ENCODE data around the gene DCAF15. TPM values are rescaled to one million over a fixed set of nuclear protein-coding genes. Genes with fewer than 3 reads are reported as not detected.

DCAF15 gene
- total and polyA plus RNA-seq, 8 donors = 7.1 to 37.3 (median 25.8) TPM

GRCh38 chr19:13932149-13932637 is 20.1 kb upstream of the DCAF15 start:
- H3K27me3 ChIP-seq = peaks cover 0 to 39% (median 4%) of the 10 kb centered on the region in 3 donors
- H3K36me3 ChIP-seq = peaks cover 15 to 40% (median 37%) of the 10 kb centered on the region in 4 donors
- intact Hi-C loops (cut with DNase I; ENCODE audit: low total_unique reads) = no loop called here
- no peaks in the 10 kb centered on the region for H3K4me1 ChIP-seq
- WGBS, 5 donors = 83 to 97% (median 90%) methylated on average over 6 of the region's 6 CpGs
- no peak overlapping the region for H3K27ac ChIP-seq
- TF ChIP-seq POLR2AphosphoS5 (IDR thresholded peaks at IDR 0.05) (no peak), CTCF (IDR thresholded peaks at IDR 0.05) (no peak), EP300 (IDR thresholded peaks at IDR 0.05) (no peak), POLR2A (IDR thresholded peaks at IDR 0.05) (no peak)
- no peak for DNase-seq
- no peak overlapping the region for H3K4me3 ChIP-seq
- H3K9me3 ChIP-seq = no peaks in the 10 kb centered on the region

DNA sequence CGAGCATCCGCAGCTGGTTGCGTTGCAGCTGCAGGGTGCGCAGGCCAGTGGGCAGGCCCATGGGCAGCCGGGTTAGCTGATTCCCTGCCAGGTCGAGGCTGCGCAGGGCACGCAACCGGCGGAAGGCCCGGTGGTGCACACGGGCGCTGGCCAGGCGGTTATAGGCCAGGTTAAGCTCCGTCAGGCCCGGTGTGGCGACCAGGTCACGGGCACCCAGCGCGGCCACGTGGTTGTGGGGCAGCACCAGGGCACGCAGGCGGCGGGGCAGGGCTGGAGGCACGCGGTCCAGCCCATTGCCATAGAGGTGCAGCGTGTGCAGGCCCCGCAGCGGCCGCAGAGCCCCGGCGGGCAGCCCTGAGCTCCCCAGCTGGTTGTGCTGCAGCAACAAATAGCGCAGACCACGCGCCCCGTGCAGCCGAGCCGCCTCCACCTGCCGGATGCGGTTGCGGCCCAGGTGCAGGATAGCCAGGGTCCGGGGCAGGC is 19.4 kb upstream of the DCAF15 start:
- intact Hi-C loops (cut with DNase I; ENCODE audit: low total_unique reads) = no loop called here
- no peak overlapping the region for H3K27ac ChIP-seq
- peaks cover 7 to 32% (median 29%) of the 10 kb centered on the region in 4 donors for H3K36me3 ChIP-seq
- 78 to 84% (median 81%) methylated on average over 32 to 42 of the region's 42 CpGs; no CpG with 5 or more reads in 1 of the 5 donors for WGBS, 5 donors
- TF ChIP-seq EP300 (IDR thresholded peaks at IDR 0.05) = no peak
- no peak for TF ChIP-seq CTCF (IDR thresholded peaks at IDR 0.05)
- no peak for TF ChIP-seq POLR2AphosphoS5 (IDR thresholded peaks at IDR 0.05)
- TF ChIP-seq POLR2A (IDR thresholded peaks at IDR 0.05) = no peak
- DNase-seq = no peak
- H3K9me3 ChIP-seq = no peaks in the 10 kb centered on the region
- H3K4me3 ChIP-seq = no peak overlapping the region
- peaks cover 0 to 6% (median 2%) of the 10 kb centered on the region in 4 donors for H3K4me1 ChIP-seq
- H3K27me3 ChIP-seq = peaks cover 0 to 47% (median 11%) of the 10 kb centered on the region in 3 donors

GRCh38 chr19:13934785-13935109 is 17.6 kb upstream of the DCAF15 start:
- TF ChIP-seq POLR2AphosphoS5 (IDR thresholded peaks at IDR 0.05) = no peak
- no peak for TF ChIP-seq POLR2A (IDR thresholded peaks at IDR 0.05)
- no peak for TF ChIP-seq CTCF (IDR thresholded peaks at IDR 0.05)
- TF ChIP-seq EP300 (IDR thresholded peaks at IDR 0.05) = no peak
- 90 to 94% (median 90%) methylated on average over 2 of the region's 2 CpGs for WGBS, 5 donors
- DNase-seq = no peak
- Histone ChIP-seq H3K27ac (no peak overlapping the region), H3K4me1 (peaks cover 0 to 12% (median 6%) of the 10 kb centered on the region in 4 donors), H3K4me3 (no peak overlapping the region), H3K27me3 (peaks cover 0 to 62% (median 14%) of the 10 kb centered on the region in 3 donors), H3K36me3 (peaks cover 5 to 20% (median 17%) of the 10 kb centered on the region in 4 donors), H3K9me3 (no peaks in the 10 kb centered on the region)
- intact Hi-C loops (cut with DNase I; ENCODE audit: low total_unique reads) = no loop called here

GRCh38 chr19:13935765-13936510 is 16.4 kb upstream of the DCAF15 start:
- Histone ChIP-seq H3K4me1 (peaks cover 0 to 12% (median 6%) of the 10 kb centered on the region in 4 donors), H3K9me3 (no peaks in the 10 kb centered on the region), H3K4me3 (no peak overlapping the region), H3K36me3 (peaks cover 2 to 8% (median 6%) of the 10 kb centered on the region in 4 donors), H3K27me3 (peaks cover 0 to 62% (median 14%) of the 10 kb centered on the region in 3 donors), H3K27ac (no peak overlapping the region)
- DNase-seq = no peak
- no peak for TF ChIP-seq EP300 (IDR thresholded peaks at IDR 0.05)
- no peak for TF ChIP-seq CTCF (IDR thresholded peaks at IDR 0.05)
- no peak for TF ChIP-seq POLR2A (IDR thresholded peaks at IDR 0.05)
- no peak for TF ChIP-seq POLR2AphosphoS5 (IDR thresholded peaks at IDR 0.05)
- WGBS, 5 donors = 65 to 79% (median 70%) methylated on average over 11 to 22 of the region's 22 CpGs
- intact Hi-C loops (cut with DNase I; ENCODE audit: low total_unique reads) = no loop called here
